Activated naive CD4-positive, alpha-beta T cell treated with anti-CD3 and anti-CD28 coated beads, Interleukin-2, amount 10 ng/mL, durations not matched to agents 7 days and 5 days (primary cell): ENCODE results near the gene MYO7B.
A peak's percentile ranks its signal among the peaks of the same experiment; 100 is the strongest.

ENCODE experiments used
- CTCF ChIA-PET: fragments of 350-600 bp; sonication (Branson Sonifier 250); formaldehyde crosslinking; loops from one replicate; lab custom pipeline; 2021; ENCODE audit warnings: antibody characterized with exemption; lab: Charles Lee
- DNase-seq: peaks from one replicate; pipeline ENCODE4 v3.0.0-alpha.2; 2020
- H3K27ac Mint-ChIP-seq: one replicate; pipeline ENCODE4 v1.8.0; 2021; ENCODE audit warnings: mild to moderate bottlenecking, moderate library complexity, mixed read lengths
- H3K27me3 Mint-ChIP-seq: one replicate; pipeline ENCODE4 v1.8.0; 2021; ENCODE audit warnings: mild to moderate bottlenecking, mixed read lengths
- H3K36me3 Mint-ChIP-seq: one replicate; pipeline ENCODE4 v1.8.0; 2021; ENCODE audit warnings: mixed read lengths
- H3K4me1 Mint-ChIP-seq: one replicate; pipeline ENCODE4 v1.8.0; 2021; ENCODE audit warnings: mixed read lengths
- H3K4me3 Mint-ChIP-seq: one replicate; pipeline ENCODE4 v1.8.0; 2021; ENCODE audit warnings: mild to moderate bottlenecking, moderate library complexity, mixed read lengths
- H3K9me3 Mint-ChIP-seq: one replicate; pipeline ENCODE4 v1.8.0; 2021; ENCODE audit warnings: mixed read lengths

MYO7B gene

DNA sequence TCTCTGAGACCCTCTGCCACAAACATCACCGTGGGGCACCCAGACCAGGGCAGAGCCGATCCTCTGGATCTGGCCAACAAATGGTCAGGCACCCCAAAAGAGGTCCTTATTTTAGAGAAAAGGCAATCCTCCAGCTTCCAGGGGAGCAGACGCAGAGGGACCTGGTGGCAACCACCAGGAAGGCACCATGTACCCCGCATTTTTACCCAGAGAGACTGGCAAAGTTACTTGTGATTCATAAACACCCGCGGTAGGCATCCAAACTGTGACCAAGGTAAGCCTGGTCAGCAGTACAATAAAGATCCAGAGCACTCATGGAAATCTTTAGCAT, 129.4 kb downstream of the MYO7B start:
- peaks cover 71% of the 10 kb centered on the region for H3K27me3 Mint-ChIP-seq
- CTCF ChIA-PET, result interaction anchor here (1.1 to 1.5 kb wide), 2 partner anchors 15 to 73 kb away, joined by 3 read pairs; no protein-coding TSS in a partner anchor
- no peaks in the 10 kb centered on the region for H3K9me3 Mint-ChIP-seq
- H3K4me3 Mint-ChIP-seq, result no peak overlapping the region
- DNase-seq, result no peak
- H3K27ac Mint-ChIP-seq, result no peak overlapping the region
- peaks cover under 1% of the 10 kb centered on the region for H3K4me1 Mint-ChIP-seq
- H3K36me3 Mint-ChIP-seq, result no peaks in the 10 kb centered on the region

GRCh38 chr2:127665267-127665893, 129.9 kb downstream of the MYO7B start:
- CTCF ChIA-PET, result interaction anchor here (1.1 to 1.5 kb wide), 2 partner anchors 15 to 74 kb away, joined by 3 read pairs; no protein-coding TSS in a partner anchor
- Mint-ChIP-seq H3K4me3 (no peak overlapping the region), H3K9me3 (no peaks in the 10 kb centered on the region), H3K36me3 (no peaks in the 10 kb centered on the region), H3K27me3 (peaks cover 70% of the 10 kb centered on the region), H3K4me1 (no peaks in the 10 kb centered on the region), H3K27ac (no peak overlapping the region)
- DNase-seq, result no peak

DNA sequence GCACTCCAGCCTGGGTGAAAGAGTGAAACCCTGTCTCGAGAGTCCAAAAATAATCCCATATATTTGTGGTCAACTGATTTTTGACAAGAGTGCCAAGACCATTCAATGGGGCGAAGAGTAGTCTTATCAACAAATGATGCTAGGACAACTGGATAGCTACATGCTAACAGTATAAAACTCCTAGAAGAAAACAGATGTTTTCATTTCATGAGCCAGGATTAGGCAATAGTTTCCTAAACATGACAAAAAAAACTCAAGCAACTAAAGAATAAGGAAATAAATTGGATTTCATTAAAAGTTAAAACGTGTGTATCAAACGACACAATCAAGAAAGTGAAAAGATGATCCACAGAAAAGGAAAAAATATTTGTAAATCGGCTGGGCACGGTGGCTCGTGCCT, 133.6 kb downstream of the MYO7B start:
- DNase-seq, result no peak
- H3K4me1 Mint-ChIP-seq, result peaks cover under 1% of the 10 kb centered on the region
- H3K27ac Mint-ChIP-seq, result no peak overlapping the region
- H3K27me3 Mint-ChIP-seq, result peaks cover 76% of the 10 kb centered on the region
- CTCF ChIA-PET, result no interaction called here
- no peaks in the 10 kb centered on the region for H3K36me3 Mint-ChIP-seq
- H3K4me3 Mint-ChIP-seq, result no peak overlapping the region
- no peaks in the 10 kb centered on the region for H3K9me3 Mint-ChIP-seq

GRCh38 chr2:127670055-127670956, 134.8 kb downstream of the MYO7B start:
- peaks cover 6% of the 10 kb centered on the region for H3K4me1 Mint-ChIP-seq
- H3K4me3 Mint-ChIP-seq, result no peak overlapping the region
- no peaks in the 10 kb centered on the region for H3K36me3 Mint-ChIP-seq
- DNase-seq, result no peak
- peaks cover 73% of the 10 kb centered on the region for H3K27me3 Mint-ChIP-seq
- CTCF ChIA-PET, result no interaction called here
- H3K27ac Mint-ChIP-seq, result no peak overlapping the region
- H3K9me3 Mint-ChIP-seq, result no peaks in the 10 kb centered on the region

- H3K27me3 Mint-ChIP-seq, result peaks cover 73% of the 10 kb centered on the region
- no peak overlapping the region for H3K27ac Mint-ChIP-seq
- H3K4me1 Mint-ChIP-seq, result peaks cover 9% of the 10 kb centered on the region
- no peak for DNase-seq
- CTCF ChIA-PET, result no interaction called here
- no peaks in the 10 kb centered on the region for H3K9me3 Mint-ChIP-seq
- no peak overlapping the region for H3K4me3 Mint-ChIP-seq
- no peaks in the 10 kb centered on the region for H3K36me3 Mint-ChIP-seq
These were observed 135.4 kb downstream of the MYO7B start for GRCh38 chr2:127670957-127671290.

DNA sequence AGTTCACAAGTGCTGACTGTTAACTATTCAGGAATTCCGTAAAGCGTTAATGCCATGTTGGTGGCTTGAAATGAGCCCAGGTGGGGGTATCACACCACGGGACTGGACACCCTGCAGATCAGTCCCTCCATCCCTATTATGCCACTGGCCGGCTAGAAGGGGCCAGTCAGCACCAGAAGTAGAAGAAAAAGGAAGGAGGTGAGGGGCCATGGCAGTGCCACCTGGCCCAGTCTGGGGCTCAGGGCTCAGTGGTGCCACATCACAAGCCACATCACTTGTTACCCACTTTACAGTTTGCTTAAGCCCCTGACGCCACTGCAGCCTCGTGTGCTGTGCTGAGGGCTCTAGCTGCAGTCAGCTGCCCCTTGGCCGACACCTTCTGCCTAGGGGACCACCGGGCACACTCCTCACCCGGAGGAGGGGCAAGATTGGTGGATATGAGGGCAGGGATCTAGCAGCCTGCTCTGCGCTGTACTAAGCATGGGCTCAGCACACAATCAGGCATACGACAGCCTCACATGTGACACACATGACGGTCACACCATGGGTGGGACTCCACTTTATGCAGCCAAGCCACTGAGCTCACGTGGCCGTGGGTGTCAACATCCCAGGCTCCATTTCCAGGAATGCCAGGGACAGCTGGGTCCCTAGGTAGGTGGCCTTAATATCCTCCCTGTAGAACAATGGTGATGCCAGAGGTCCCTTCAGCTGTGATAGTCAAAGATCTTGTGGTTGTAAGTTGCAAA, 136.2 kb downstream of the MYO7B start:
- Mint-ChIP-seq H3K4me3 (no peak overlapping the region), H3K27me3 (peaks cover 73% of the 10 kb centered on the region), H3K27ac (no peak overlapping the region), H3K9me3 (no peaks in the 10 kb centered on the region), H3K4me1 (peaks cover 9% of the 10 kb centered on the region), H3K36me3 (no peaks in the 10 kb centered on the region)
- no peak for DNase-seq
- CTCF ChIA-PET, result no interaction called here

DNA sequence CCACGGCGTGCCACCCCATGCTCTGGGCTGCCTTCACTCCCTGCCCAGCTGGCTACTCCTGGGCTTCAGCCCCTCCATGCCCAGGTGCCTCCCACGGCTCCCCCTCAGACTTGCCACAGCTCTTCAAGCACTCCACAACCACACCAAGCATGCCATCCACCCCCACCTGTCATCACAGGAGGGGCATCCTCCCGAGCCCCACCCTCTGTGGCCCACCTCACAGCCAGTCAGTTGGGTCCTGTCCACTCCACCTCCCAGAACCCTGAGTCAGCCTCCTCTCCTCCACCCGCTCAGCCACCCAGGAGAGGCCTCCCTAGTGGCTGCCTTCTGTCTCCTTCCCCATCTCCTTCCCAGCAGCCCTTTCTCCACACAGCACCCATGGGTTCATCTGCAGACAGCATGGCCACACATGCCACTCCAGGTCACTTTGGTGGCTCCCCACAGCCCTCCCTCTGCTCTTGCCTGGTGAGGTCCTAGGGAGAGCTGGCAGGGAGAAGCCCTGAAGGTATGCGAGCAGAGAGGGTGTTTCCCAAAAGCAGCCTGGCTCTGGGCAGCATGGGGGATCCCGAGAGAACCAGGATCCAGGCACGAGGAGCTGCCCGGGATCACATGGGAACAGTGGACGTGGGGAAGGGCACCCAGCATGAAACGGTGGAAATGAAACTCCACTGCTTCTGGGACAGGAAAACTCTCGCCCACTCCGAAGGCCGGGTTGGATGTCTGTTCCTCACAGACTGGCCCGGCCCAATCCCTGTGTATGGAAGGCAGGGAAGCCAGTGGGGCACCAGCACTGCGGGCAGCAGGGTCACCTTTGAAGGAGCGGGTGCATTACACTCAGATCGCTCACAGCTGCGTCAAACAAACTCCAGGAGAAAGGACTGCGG, 137.1 kb downstream of the MYO7B start:
- Mint-ChIP-seq H3K9me3 (no peaks in the 10 kb centered on the region), H3K27me3 (peaks cover 77% of the 10 kb centered on the region), H3K27ac (no peak overlapping the region), H3K36me3 (no peaks in the 10 kb centered on the region), H3K4me1 (peaks cover 9% of the 10 kb centered on the region), H3K4me3 (no peak overlapping the region)
- no peak for DNase-seq
- CTCF ChIA-PET, result no interaction called here

DNA sequence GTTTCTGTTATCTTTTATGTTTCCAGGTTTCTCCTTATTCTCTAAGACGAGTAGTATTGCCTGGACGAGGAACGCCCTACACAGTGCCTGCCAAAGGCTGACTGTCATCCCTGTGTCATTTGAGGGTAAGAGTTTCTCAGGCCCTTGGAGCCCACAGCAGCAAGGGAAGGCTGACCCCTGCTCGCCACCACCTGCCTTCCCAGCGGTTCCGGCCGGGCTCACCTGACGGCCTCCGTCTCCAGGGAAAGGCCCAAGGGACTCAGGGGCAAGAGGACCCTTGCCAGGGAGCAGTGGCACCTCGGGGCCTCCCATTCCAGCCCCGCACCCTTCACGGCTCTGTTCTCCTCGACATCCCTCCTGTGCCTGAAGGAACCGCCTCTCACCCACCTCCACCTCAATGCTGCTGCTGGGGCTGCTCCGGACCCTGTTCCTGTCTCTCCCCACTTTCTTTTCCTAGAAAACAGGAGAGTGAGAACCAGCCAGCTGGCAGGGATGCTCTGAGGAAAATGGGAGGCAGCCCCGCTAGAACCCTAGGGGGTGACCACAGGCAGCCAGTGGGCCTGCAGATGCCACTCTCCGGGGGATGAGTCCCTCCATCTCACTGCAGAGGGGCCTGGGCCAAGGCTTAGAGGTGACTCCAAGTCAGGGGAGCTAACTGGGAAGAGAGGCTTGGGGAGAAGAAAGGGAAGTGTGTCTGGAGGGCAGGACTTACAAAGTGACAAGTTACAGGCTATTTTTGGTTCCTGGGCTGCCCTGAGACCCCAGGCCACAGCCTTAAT, 138.0 kb downstream of the MYO7B start:
- CTCF ChIA-PET, result no interaction called here
- H3K4me1 Mint-ChIP-seq, result peaks cover 9% of the 10 kb centered on the region
- H3K9me3 Mint-ChIP-seq, result no peaks in the 10 kb centered on the region
- H3K4me3 Mint-ChIP-seq, result no peak overlapping the region
- no peak for DNase-seq
- no peak overlapping the region for H3K27ac Mint-ChIP-seq
- peaks cover 86% of the 10 kb centered on the region for H3K27me3 Mint-ChIP-seq
- H3K36me3 Mint-ChIP-seq, result no peaks in the 10 kb centered on the region

GRCh38 chr2:127674241-127675209, 139.0 kb downstream of the MYO7B start:
- Mint-ChIP-seq H3K27me3 (peaks cover 92% of the 10 kb centered on the region), H3K4me1 (peaks cover 9% of the 10 kb centered on the region), H3K4me3 (peak overlapping the region; percentile 53), H3K9me3 (no peaks in the 10 kb centered on the region), H3K27ac (no peak overlapping the region), H3K36me3 (no peaks in the 10 kb centered on the region)
- DNase-seq, result peak; percentile 44
- CTCF ChIA-PET, result interaction anchor here (1.4 to 2.4 kb wide), 2 partner anchors 34 to 84 kb away, joined by 3 to 8 read pairs; no protein-coding TSS in a partner anchor

GRCh38 chr2:127675331-127676261, 140.1 kb downstream of the MYO7B start, which contains the start of gene LIMS2:
TSS of gene LIMS2 (minus strand) at chr2:127675530. CDS start at chr2:127675024, 506 bp downstream.
- Mint-ChIP-seq H3K9me3 (no peaks in the 10 kb centered on the region), H3K27ac (no peak within 1 kb of the TSS), H3K27me3 (peaks cover 92% of the 10 kb centered on the region), H3K4me1 (peaks cover 9% of the 10 kb centered on the region), H3K4me3 (peak within 1 kb of the TSS; percentile 53), H3K36me3 (no peaks in the 10 kb centered on the region)
- no peak for DNase-seq
- CTCF ChIA-PET, result interaction anchor here (1.4 to 2.4 kb wide), 2 partner anchors 35 to 85 kb away, joined by 3 to 8 read pairs; no protein-coding TSS in a partner anchor

DNA sequence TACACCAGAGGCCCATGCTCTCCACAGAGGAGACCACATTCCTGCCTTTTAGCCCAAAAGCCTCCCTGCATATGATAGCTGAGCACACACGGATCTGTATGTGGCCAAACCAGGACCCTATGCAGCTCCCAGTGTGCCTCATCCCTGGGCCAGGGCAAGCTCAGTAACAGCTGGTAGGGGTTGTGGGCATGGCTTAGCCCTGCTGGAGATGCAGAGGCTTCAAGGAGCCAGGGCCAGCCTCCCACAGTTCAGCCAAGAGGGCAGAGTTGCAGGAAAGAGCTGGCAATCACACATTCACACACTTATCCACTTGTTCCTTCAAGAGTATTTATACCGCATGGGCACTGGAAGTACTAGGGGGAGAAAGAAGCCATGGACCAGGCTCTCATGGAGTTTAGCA, 141.4 kb downstream of the MYO7B start:
- Mint-ChIP-seq H3K4me1 (peaks cover 9% of the 10 kb centered on the region), H3K36me3 (no peaks in the 10 kb centered on the region), H3K4me3 (no peak overlapping the region), H3K9me3 (no peaks in the 10 kb centered on the region), H3K27me3 (peaks cover 91% of the 10 kb centered on the region), H3K27ac (no peak overlapping the region)
- CTCF ChIA-PET, result interaction anchor here (0.9 kb wide), 1 partner anchor 27 kb away, joined by 3 read pairs; no protein-coding TSS in a partner anchor
- DNase-seq, result no peak
